H1 (cell line): Measurements from ENCODE around the gene TP53RK. TPM values are rescaled to one million over a fixed set of nuclear protein-coding genes. Genes with fewer than 3 reads are reported as not detected.

Experiments
- CTCF ChIA-PET: fragments of 300-600 bp; sonication (Branson Sonifier 250); formaldehyde crosslinking; loops from one replicate; lab custom pipeline; 2021; ENCODE audit not compliant: partially characterized antibody; lab: Charles Lee
- POLR2A ChIA-PET: fragments of 300-600 bp; sonication (Branson Sonifier 250); formaldehyde crosslinking; loops from one replicate; lab custom pipeline; 2021; ENCODE audit warnings: inconsistent platforms; ENCODE audit not compliant: partially characterized antibody; lab: Charles Lee
- DNase-seq, 2 experiments: peaks; one replicate each; pipeline versions ENCODE4 v3.0.0 to v3.0.0-alpha.2; 2010 to 2022; ENCODE audit warnings: low spot score in 2 of 2, low read depth in 1 of 2, mixed read lengths in 1 of 2
- FAIRE-seq: peaks from 2 replicates; lab custom pipeline; 2011; peaks lifted over from hg19 to GRCh38; lab: Jason Lieb, UNC
- H2AFZ ChIP-seq: 2 replicates; pipeline ENCODE4 v1.8.1; 2012; ENCODE audit warnings: low read length, inconsistent platforms
- H2AK5ac ChIP-seq: 2 replicates; pipeline ENCODE4 v1.6.1; 2013; ENCODE audit warnings: low read depth, low read length
- H2BK120ac ChIP-seq: replicated peaks from 2 replicates; pipeline ENCODE3; 2013; ENCODE audit warnings: low read depth, low read length, inconsistent platforms
- H2BK12ac ChIP-seq: 2 replicates; pipeline ENCODE4 v1.6.1; 2013; ENCODE audit warnings: low read depth, low read length
- H2BK15ac ChIP-seq: 2 replicates; pipeline ENCODE4 v1.6.1; 2013; ENCODE audit warnings: low read length
- H2BK20ac ChIP-seq: 2 replicates; pipeline ENCODE4 v1.6.1; 2013; ENCODE audit warnings: low read length
- H2BK5ac ChIP-seq: 2 replicates; pipeline ENCODE4 v1.6.1; 2013; ENCODE audit warnings: low read depth, low read length
- H3K14ac ChIP-seq: 2 replicates; pipeline ENCODE4 v1.6.1; 2013; ENCODE audit warnings: inconsistent platforms; ENCODE audit not compliant: insufficient read length
- H3K18ac ChIP-seq: 2 replicates; pipeline ENCODE4 v1.6.1; 2013; ENCODE audit warnings: low read length; ENCODE audit errors: extremely low read depth
- H3K23ac ChIP-seq: 2 replicates; pipeline ENCODE4 v1.6.1; 2013; ENCODE audit warnings: inconsistent platforms; ENCODE audit not compliant: insufficient read length
- H3K23me2 ChIP-seq: 2 replicates; pipeline ENCODE4 v1.6.1; 2013; ENCODE audit warnings: low read depth, low read length
- H3K27ac ChIP-seq: 2 replicates; pipeline ENCODE4 v1.6.1; 2011; ENCODE audit warnings: low read depth, low read length, inconsistent platforms
- H3K27me3 ChIP-seq, 4 experiments: replicated peaks in 1 of 4; 1 replicate in 1 of 4; 2 replicates in 3 of 4; pipeline versions ENCODE4 v1.6.1 to v1.8.1; 2011 to 2013; ENCODE audit warnings: low read length in 3 of 4, mild to moderate bottlenecking in 3 of 4, inconsistent platforms in 2 of 4, mixed read lengths in 2 of 4, moderate library complexity in 1 of 4; ENCODE audit not compliant: control insufficient read depth in 3 of 4, insufficient read depth in 3 of 4; ENCODE audit errors: extremely low read depth in 1 of 4
- H3K36me3 ChIP-seq, 4 experiments: 2 replicates each; pipeline versions ENCODE4 v1.6.1 to v1.8.1; 2011 to 2013; ENCODE audit warnings: mild to moderate bottlenecking in 4 of 4, low read length in 3 of 4, moderate library complexity in 2 of 4, control low read depth in 1 of 4, inconsistent platforms in 1 of 4; ENCODE audit not compliant: insufficient read depth in 4 of 4, control insufficient read depth in 2 of 4
- H3K4ac ChIP-seq: replicated peaks from 2 replicates; pipeline ENCODE3; 2013; ENCODE audit warnings: low read length, low read depth, mixed read lengths, inconsistent platforms; ENCODE audit not compliant: insufficient read length
- H3K4me1 ChIP-seq, 4 experiments: replicated peaks in 1 of 4; 1 replicate in 1 of 4; 2 replicates in 3 of 4; pipeline versions ENCODE4 v1.6.1 to v1.8.1; 2011 to 2013; ENCODE audit warnings: low read length in 3 of 4, inconsistent platforms in 2 of 4, mixed read lengths in 1 of 4; ENCODE audit not compliant: insufficient read depth in 4 of 4, control insufficient read depth in 3 of 4
- H3K4me2 ChIP-seq, 2 experiments: 2 replicates each; pipeline versions ENCODE4 v1.6.1 to v1.8.1; 2011 to 2013; ENCODE audit warnings: low read depth in 2 of 2, low read length in 2 of 2, control low read depth in 1 of 2, inconsistent platforms in 1 of 2, mild to moderate bottlenecking in 1 of 2; ENCODE audit not compliant: insufficient read depth in 1 of 2
- H3K4me3 ChIP-seq, 4 experiments: fragments of 200-600, 300-600 bp in 1 of 4; sonication (generic), shearing (Covaris generic), sonication (Bioruptor Twin) in 1 of 4; 2 replicates each; pipeline versions ENCODE4 v1.5.1 to v1.8.1; 2011 to 2016; ENCODE audit warnings: low read length in 4 of 4, low read depth in 3 of 4, control low read depth in 2 of 4, inconsistent platforms in 2 of 4, mild to moderate bottlenecking in 2 of 4, mixed read lengths in 1 of 4, moderate library complexity in 1 of 4; ENCODE audit not compliant: insufficient read depth in 2 of 4; ENCODE audit errors: extremely low read depth in 1 of 4
- H3K56ac ChIP-seq: replicated peaks from 2 replicates; pipeline ENCODE3; 2013; ENCODE audit warnings: low read depth, mild to moderate bottlenecking, mixed read lengths, low read length, inconsistent platforms; ENCODE audit not compliant: insufficient read length
- H3K79me1 ChIP-seq: 2 replicates; pipeline ENCODE4 v1.6.1; 2013; ENCODE audit warnings: low read depth, low read length, control low read depth
- H3K79me2 ChIP-seq, 2 experiments: 2 replicates each; pipeline versions ENCODE4 v1.6.1 to v1.8.1; 2012 to 2013; ENCODE audit warnings: low read length in 2 of 2, mild to moderate bottlenecking in 2 of 2, inconsistent platforms in 1 of 2; ENCODE audit not compliant: insufficient read depth in 2 of 2, control insufficient read depth in 1 of 2
- H3K9ac ChIP-seq, 4 experiments: replicated peaks in 1 of 4; 1 replicate in 1 of 4; 2 replicates in 3 of 4; pipeline versions ENCODE4 v1.6.1 to v1.8.1; 2011 to 2013; ENCODE audit warnings: low read depth in 3 of 4, low read length in 3 of 4, control low read depth in 2 of 4, mild to moderate bottlenecking in 2 of 4, moderate library complexity in 2 of 4, inconsistent platforms in 1 of 4; ENCODE audit errors: extremely low read depth in 1 of 4
- H3K9me3 ChIP-seq, 2 experiments: 2 replicates each; pipeline versions ENCODE4 v1.6.1 to v1.8.1; 2012 to 2013; ENCODE audit warnings: mild to moderate bottlenecking in 2 of 2, moderate library complexity in 2 of 2, control low read depth in 1 of 2, inconsistent platforms in 1 of 2, low read depth in 1 of 2, low read length in 1 of 2, mixed read lengths in 1 of 2; ENCODE audit not compliant: insufficient read depth in 2 of 2
- H4K20me1 ChIP-seq, 2 experiments: replicated peaks in 1 of 2; 2 replicates each; pipeline versions ENCODE3 to v1.8.1; 2011 to 2013; ENCODE audit warnings: inconsistent platforms in 2 of 2, low read length in 2 of 2, mild to moderate bottlenecking in 1 of 2; ENCODE audit not compliant: insufficient read depth in 2 of 2, control insufficient read depth in 1 of 2
- H4K5ac ChIP-seq: 2 replicates; pipeline ENCODE4 v1.6.1; 2013; ENCODE audit warnings: low read length, low read depth, mixed read lengths, inconsistent platforms; ENCODE audit not compliant: insufficient read length
- H4K8ac ChIP-seq: 2 replicates; pipeline ENCODE4 v1.8.0; 2013; ENCODE audit warnings: mild to moderate bottlenecking, moderate library complexity, low read length, inconsistent platforms; ENCODE audit not compliant: insufficient read depth; ENCODE audit errors: extremely low read depth
- H4K91ac ChIP-seq: replicated peaks from 2 replicates; pipeline ENCODE3; 2013; ENCODE audit warnings: low read length, mixed read lengths, inconsistent platforms; ENCODE audit not compliant: insufficient read length
- RFX5 ChIP-seq: IDR thresholded peaks from 2 replicates; pipeline ENCODE4 v1.6.1; 2011; ENCODE audit warnings: low read depth, low read length, improper control_type of control experiment, borderline replicate concordance
- polyA plus RNA-seq, 7 experiments: library from polyadenylated mRNA; depleted of rRNA in 3 of 7; stranded (reverse) in 5 of 7; unstranded in 2 of 7; fragments of >200 nt in 5 of 7; fragments of 200-250 nt in 2 of 7; gene quantifications; 1 replicate in 5 of 7; 2 replicates in 1 of 7; 4 replicates in 1 of 7; pipeline versions ENCODE4 v1.2.1 to v1.2.3, GENCODE V29; 2011 to 2013; ENCODE audit warnings: missing spikeins in 2 of 7, mixed read lengths in 2 of 7
- total RNA-seq: library from RNA; stranded (reverse); fragmentation: NEBNext Ultra II Directional; extraction: Animal tissue kit (Norgen Biotek cat#: 25700); gene quantifications from 2 replicates; pipeline ENCODE4 v1.2.1, GENCODE V29; 2021

TP53RK gene
- total and polyA plus RNA-seq, 2 of the 8 experiments (the other 6 are each of a cell fraction or from before 2014, with no cell fraction given) = 8.5 to 16.3 TPM

GRCh38 chr20:46652699-46653098, 36.5 kb downstream of the TP53RK start:
- Histone ChIP-seq H3K9ac (no peak overlapping the region), H3K36me3 (no peaks in the 10 kb centered on the region), H3K14ac (no peak overlapping the region), H3K79me1 (no peaks in the 10 kb centered on the region; the same call in 1 of the 2 replicates), H2AK5ac (no peak overlapping the region), H2BK20ac (no peak overlapping the region), H4K5ac (no peak overlapping the region), H3K4me3 (no peak overlapping the region), H3K4me2 (no peak overlapping the region), H3K4me1 (peaks cover 0 to 4% (median 1%) of the 10 kb centered on the region in 4 experiments; a peak in 2 of 7 replicates), H3K27me3 (peaks cover 0 to 25% (median 15%) of the 10 kb centered on the region in 4 experiments; a peak in 5 of 7 replicates), H4K91ac (no peak overlapping the region), H2BK15ac (no peak overlapping the region), H3K9me3 (no peaks in the 10 kb centered on the region), H3K27ac (no peak overlapping the region), H2BK120ac (no peak overlapping the region), H4K20me1 (peaks cover 0 to 4% of the 10 kb centered on the region in 2 experiments), H3K18ac (no peak overlapping the region), H3K56ac (no peak overlapping the region), H2BK12ac (no peak overlapping the region), H3K23me2 (peaks cover 7% of the 10 kb centered on the region), H3K79me2 (no peaks in the 10 kb centered on the region), H4K8ac (no peak overlapping the region), H3K4ac (no peak overlapping the region), H3K23ac (no peak overlapping the region), H2AFZ (no peak overlapping the region), H2BK5ac (no peak overlapping the region)
- no peak for TF ChIP-seq RFX5
- CTCF ChIA-PET = interaction anchor here (1.0 to 1.5 kb wide), 5 partner anchors 11 to 96 kb away, joined by 3 to 6 read pairs (median 3); no protein-coding TSS in a partner anchor
- DNase-seq (no peak), FAIRE-seq (no peak)
- POLR2A ChIA-PET = interaction anchor here (0.7 to 1.3 kb wide), 5 partner anchors 9 to 71 kb away, joined by 3 to 4 read pairs (median 3); no protein-coding TSS in a partner anchor
